BLaER1 treated with 17β-estradiol and CSF1 and Interleukin-3, amounts not matched to agents 10 nM and 100 nM (cell line): Measurements from ENCODE around the gene SPIRE1.
"Not testable (repeated sequence)": the region's sequence is repeated elsewhere in the genome, so short reads cannot be mapped to it uniquely, and the experiment has no call there.

ENCODE experiments used
- H3K27ac ChIP-seq, 11 experiments: shearing (Covaris generic); formaldehyde crosslinking; 2 replicates each; pipeline ENCODE4 v1.8.1; 2022
- H3K27me3 ChIP-seq, 11 experiments: shearing (Covaris generic); formaldehyde crosslinking; 2 replicates each; pipeline ENCODE4 v1.8.1; 2022
- H3K36me3 ChIP-seq, 11 experiments: shearing (Covaris generic); formaldehyde crosslinking; 2 replicates each; pipeline ENCODE4 v1.8.1; 2022
- H3K4me1 ChIP-seq, 10 experiments: shearing (Covaris generic); formaldehyde crosslinking; 2 replicates each; pipeline ENCODE4 v1.8.1; 2022
- H3K4me2 ChIP-seq, 11 experiments: shearing (Covaris generic); formaldehyde crosslinking; 2 replicates each; pipeline ENCODE4 v1.8.1; 2022
- H3K4me3 ChIP-seq, 10 experiments: shearing (Covaris generic); formaldehyde crosslinking; 2 replicates each; pipeline ENCODE4 v1.8.1; 2022
- H3K9ac ChIP-seq, 11 experiments: shearing (Covaris generic); formaldehyde crosslinking; 2 replicates each; pipeline ENCODE4 v1.8.1; 2022
- H3K9me3 ChIP-seq, 11 experiments: shearing (Covaris generic); formaldehyde crosslinking; replicated peaks in 1 of 11; 2 replicates each; pipeline ENCODE4 v1.8.1; 2022
- H4K20me1 ChIP-seq, 11 experiments: shearing (Covaris generic); formaldehyde crosslinking; 2 replicates each; pipeline ENCODE4 v1.8.1; 2022
- Cebpa-rat ChIP-seq, 11 experiments: shearing (Covaris generic); IDR thresholded peaks; 2 replicates each; pipeline ENCODE4 v1.8.1; 2022

Gene SPIRE1

GRCh38 chr18:12559319-12559718 lies 98.6 kb downstream of the SPIRE1 start:
- H3K27ac ChIP-seq = no peak overlapping the region
- H3K27me3 ChIP-seq = no peaks in the 10 kb centered on the region
- H3K36me3 ChIP-seq = peaks cover 0 to 13% (median 0%) of the 10 kb centered on the region in 11 experiments; a peak in 4 of 22 replicates
- H3K4me3 ChIP-seq = no peak overlapping the region
- H3K9me3 ChIP-seq = peaks cover 57 to 66% (median 62%) of the 10 kb centered on the region in 11 experiments
- no peak overlapping the region for H3K9ac ChIP-seq
- no peak overlapping the region for H3K4me2 ChIP-seq
- peaks cover 0 to 3% (median 0%) of the 10 kb centered on the region in 11 experiments; a peak in 2 of 22 replicates for H4K20me1 ChIP-seq
- TF ChIP-seq Cebpa-rat (IDR thresholded peaks at IDR 0.05) = no peak
- no peaks in the 10 kb centered on the region for H3K4me1 ChIP-seq

- Histone ChIP-seq H3K4me3 (0 out of 20 replicates have a peak overlapping the region, but pooled peaks of 1 of the 10 experiments have one; percentile 15), H3K4me2 (no peak overlapping the region), H3K36me3 (peaks cover 0 to 20% (median 0%) of the 10 kb centered on the region in 11 experiments; a peak in 4 of 22 replicates), H3K27ac (no peak overlapping the region), H4K20me1 (no peaks in the 10 kb centered on the region), H3K9ac (no peak overlapping the region), H3K4me1 (no peaks in the 10 kb centered on the region), H3K9me3 (peaks cover 77 to 87% (median 82%) of the 10 kb centered on the region in 11 experiments), H3K27me3 (no peaks in the 10 kb centered on the region)
- TF ChIP-seq Cebpa-rat (IDR thresholded peaks at IDR 0.05) = no peak
These were observed 100.7 kb downstream of the SPIRE1 start for GRCh38 chr18:12556946-12557806.

GRCh38 chr18:12554796-12555388 lies 103.0 kb downstream of the SPIRE1 start:
- H3K4me3 ChIP-seq = no peak overlapping the region; a peak in 1 of 20 replicates
- 0 out of 22 replicates have a peak, but pooled peaks cover 0 to 4% (median 0%) of the 10 kb centered on the region in 11 experiments for H4K20me1 ChIP-seq
- no peaks in the 10 kb centered on the region for H3K4me1 ChIP-seq
- H3K4me2 ChIP-seq = no peak overlapping the region
- H3K9me3 ChIP-seq = peaks cover 72 to 86% (median 81%) of the 10 kb centered on the region in 11 experiments
- peaks cover 0 to 20% (median 0%) of the 10 kb centered on the region in 11 experiments; a peak in 4 of 22 replicates for H3K36me3 ChIP-seq
- H3K27ac ChIP-seq = no peak overlapping the region; a peak in 1 of 22 replicates
- H3K9ac ChIP-seq = no peak overlapping the region
- no peaks in the 10 kb centered on the region for H3K27me3 ChIP-seq
- TF ChIP-seq Cebpa-rat (IDR thresholded peaks at IDR 0.05) = 0 out of 22 replicates have a peak, but pooled peaks of 1 of the 11 experiments have one; percentile 30

- Histone ChIP-seq H3K27ac (no peak overlapping the region), H3K9ac (no peak overlapping the region), H3K27me3 (no peaks in the 10 kb centered on the region), H3K4me1 (no peaks in the 10 kb centered on the region), H3K4me3 (no peak overlapping the region), H3K9me3 (peaks cover 53 to 66% (median 62%) of the 10 kb centered on the region in 11 experiments), H3K36me3 (peaks cover 0 to 16% (median 0%) of the 10 kb centered on the region in 11 experiments; a peak in 4 of 22 replicates), H4K20me1 (peaks cover 0 to 4% (median 0%) of the 10 kb centered on the region in 11 experiments; a peak in 1 of 22 replicates), H3K4me2 (no peak overlapping the region)
- no peak for TF ChIP-seq Cebpa-rat (IDR thresholded peaks at IDR 0.05)
These were observed 105.0 kb downstream of the SPIRE1 start for GRCh38 chr18:12552879-12553242.

- H3K4me2 ChIP-seq, H4K20me1 ChIP-seq, H3K4me1 ChIP-seq, H3K9ac ChIP-seq, H3K4me3 ChIP-seq, H3K27ac ChIP-seq, H3K27me3 ChIP-seq: not testable (repeated sequence)
- Histone ChIP-seq H3K36me3 (peaks cover 0 to 14% (median 0%) of the 10 kb centered on the region in 11 experiments; a peak in 4 of 22 replicates), H3K9me3 (peaks cover 46 to 60% (median 55%) of the 10 kb centered on the region in 11 experiments)
These were observed 105.7 kb downstream of the SPIRE1 start for GRCh38 chr18:12551943-12552878.

- H3K4me1 ChIP-seq, H3K27ac ChIP-seq, H4K20me1 ChIP-seq, H3K4me3 ChIP-seq, H3K9ac ChIP-seq, H3K27me3 ChIP-seq, H3K4me2 ChIP-seq: not testable (repeated sequence)
- H3K9me3 ChIP-seq = peaks cover 39 to 52% (median 48%) of the 10 kb centered on the region in 11 experiments
- H3K36me3 ChIP-seq = peaks cover 0 to 14% (median 0%) of the 10 kb centered on the region in 11 experiments; a peak in 2 of 22 replicates
These were observed 106.4 kb downstream of the SPIRE1 start for GRCh38 chr18:12551466-12551865.

GRCh38 chr18:12543697-12544096 lies 114.2 kb downstream of the SPIRE1 start:
- no peak overlapping the region for H3K27ac ChIP-seq
- no peaks in the 10 kb centered on the region for H3K27me3 ChIP-seq
- peaks cover 41 to 55% (median 46%) of the 10 kb centered on the region in 11 experiments for H3K9me3 ChIP-seq
- no peak overlapping the region for H3K4me3 ChIP-seq
- no peaks in the 10 kb centered on the region; a peak in 1 of 22 replicates for H4K20me1 ChIP-seq
- TF ChIP-seq Cebpa-rat (IDR thresholded peaks at IDR 0.05) = no peak
- H3K4me2 ChIP-seq = no peak overlapping the region
- H3K36me3 ChIP-seq = peaks cover 0 to 20% (median 0%) of the 10 kb centered on the region in 11 experiments; a peak in 4 of 22 replicates
- H3K4me1 ChIP-seq = peaks cover 0 to 13% (median 0%) of the 10 kb centered on the region in 10 experiments; a peak in 2 of 20 replicates
- no peak overlapping the region for H3K9ac ChIP-seq

- no peak overlapping the region for H3K4me3 ChIP-seq
- H3K4me2 ChIP-seq = peak overlapping the region in 1 of 11 experiments; percentile 43; a peak in 1 of 22 replicates
- peaks cover 41 to 55% (median 46%) of the 10 kb centered on the region in 11 experiments for H3K9me3 ChIP-seq
- no peak overlapping the region for H3K27ac ChIP-seq
- peaks cover 0 to 13% (median 0%) of the 10 kb centered on the region in 10 experiments; a peak in 2 of 20 replicates for H3K4me1 ChIP-seq
- no peak overlapping the region for H3K9ac ChIP-seq
- TF ChIP-seq Cebpa-rat (IDR thresholded peaks at IDR 0.05) = no peak
- H3K27me3 ChIP-seq = no peaks in the 10 kb centered on the region
- peaks cover 0 to 4% (median 0%) of the 10 kb centered on the region in 11 experiments; a peak in 1 of 22 replicates for H4K20me1 ChIP-seq
- peaks cover 0 to 10% (median 0%) of the 10 kb centered on the region in 11 experiments; a peak in 2 of 22 replicates for H3K36me3 ChIP-seq
These were observed 117.2 kb downstream of the SPIRE1 start for GRCh38 chr18:12540751-12541150.

GRCh38 chr18:12539158-12539557 lies 118.7 kb downstream of the SPIRE1 start:
- H3K4me2 ChIP-seq, H4K20me1 ChIP-seq, H3K9ac ChIP-seq, H3K4me3 ChIP-seq, H3K27ac ChIP-seq, H3K27me3 ChIP-seq: not testable (repeated sequence)
- Histone ChIP-seq H3K9me3 (peaks cover 41 to 53% (median 46%) of the 10 kb centered on the region in 11 experiments), H3K4me1 (peaks cover 0 to 13% (median 0%) of the 10 kb centered on the region in 10 experiments; a peak in 2 of 20 replicates), H3K36me3 (peaks cover 0 to 16% (median 0%) of the 10 kb centered on the region in 11 experiments; a peak in 2 of 22 replicates)
